A549 (cell line): ENCODE data around the gene PREX1. TPM values are rescaled to one million over a fixed set of nuclear protein-coding genes. Genes with fewer than 3 reads are reported as not detected.

Experiments
- ATAC-seq, 2 experiments: fragments of 200-7000 bp in 1 of 2; fragments of >200 bp in 1 of 2; cut with Nextera tagmentation in 1 of 2; cut with Tn5 transposase in 1 of 2; 3 replicates each; pipeline versions ENCODE4 v1.8.0 to v1.9.1; 2018 to 2020; ENCODE audit warnings: mild to moderate bottlenecking in 1 of 2, moderate library complexity in 1 of 2
- CTCF ChIA-PET: fragments of 300-600 bp; sonication (Branson Sonifier 250); formaldehyde crosslinking; extraction: SDS; loops from one replicate; lab custom pipeline; 2021; ENCODE audit warnings: antibody characterized with exemption, inconsistent platforms; lab: Yijun Ruan, JAX
- POLR2A ChIA-PET: fragments of 350-600 bp; formaldehyde crosslinking; extraction: SDS; loops from one replicate; lab custom pipeline; 2021; ENCODE audit warnings: antibody characterized with exemption, inconsistent platforms; lab: Yijun Ruan, JAX
- DNase-seq, 2 experiments: peaks; one replicate each; pipeline versions ENCODE4 v3.0.0 to v3.0.0-alpha.2; 2011 to 2016; ENCODE audit warnings: low read depth in 1 of 2, low spot score in 1 of 2
- FAIRE-seq: peaks from 2 replicates; lab custom pipeline; 2011; peaks lifted over from hg19 to GRCh38; lab: Jason Lieb, UNC
- H3K27ac ChIP-seq, 2 experiments: fragments of >200 bp; sonication (Bioruptor Twin); formaldehyde crosslinking; 3 replicates each; pipeline ENCODE4 v1.5.1; 2016 to 2017
- H3K4me1 ChIP-seq: fragments of >200 bp; sonication (Bioruptor Twin); formaldehyde crosslinking; 3 replicates; pipeline ENCODE4 v1.6.1; 2016
- H3K4me2 ChIP-seq: fragments of >200 bp; sonication (Bioruptor Twin); formaldehyde crosslinking; 3 replicates; pipeline ENCODE4 v1.6.1; 2016
- H3K4me3 ChIP-seq: fragments of >200 bp; sonication (Bioruptor Twin); formaldehyde crosslinking; 3 replicates; pipeline ENCODE4 v1.5.1; 2016
- H3K9me3 ChIP-seq: fragments of >200 bp; sonication (Bioruptor Twin); formaldehyde crosslinking; 3 replicates; pipeline ENCODE4 v1.6.1; 2016
- CBX2 ChIP-seq: fragments of 200-600 bp; sonication (generic); IDR thresholded peaks from 2 replicates; pipeline ENCODE4 v1.6.1; 2016; ENCODE audit warnings: low read depth, mild to moderate bottlenecking, borderline replicate concordance
- CEBPB ChIP-seq, 2 experiments: fragments of >200 bp in 1 of 2; sonication (Bioruptor Twin) in 1 of 2; formaldehyde crosslinking in 1 of 2; IDR thresholded peaks; 2 replicates each; pipeline ENCODE4 v1.6.1; 2012 to 2016
- FOSB ChIP-seq: fragments of 250-450 bp; sonication (Bioruptor Pico); IDR thresholded peaks from 2 replicates; pipeline ENCODE4 v1.5.0; 2020; ENCODE audit warnings: mild to moderate bottlenecking, moderate library complexity
- HEYL ChIP-seq: fragments of 250-450 bp; sonication (Bioruptor Pico); IDR thresholded peaks from 2 replicates; pipeline ENCODE4 v1.8.0; 2021; ENCODE audit warnings: mild to moderate bottlenecking, moderate library complexity
- HOXB13 ChIP-seq: fragments of 250-450 bp; sonication (Bioruptor Pico); IDR thresholded peaks from 2 replicates; pipeline ENCODE4 v1.5.0; 2020; ENCODE audit warnings: low read depth, mild to moderate bottlenecking, moderate library complexity
- HOXB5 ChIP-seq: fragments of 250-450 bp; sonication (Bioruptor Pico); IDR thresholded peaks from 2 replicates; pipeline ENCODE4 v1.5.0; 2020; ENCODE audit warnings: mild to moderate bottlenecking, moderate library complexity
- KDM1A ChIP-seq: fragments of 200-600 bp; sonication (generic); IDR thresholded peaks from 2 replicates; pipeline ENCODE4 v1.6.1; 2016; ENCODE audit warnings: low read depth, mild to moderate bottlenecking
- KDM5A ChIP-seq: fragments of 200-600 bp; sonication (generic); IDR thresholded peaks from 2 replicates; pipeline ENCODE4 v1.6.1; 2016; ENCODE audit warnings: antibody characterized with exemption, mild to moderate bottlenecking
- MAFK ChIP-seq: fragments of 450-650 bp; IDR thresholded peaks from 2 replicates; pipeline ENCODE4 v1.6.1; 2014; ENCODE audit not compliant: partially characterized antibody
- NPAS2 ChIP-seq: fragments of 250-450 bp; sonication (Bioruptor Pico); IDR thresholded peaks from 2 replicates; pipeline ENCODE4 v1.8.0; 2022; ENCODE audit warnings: mild to moderate bottlenecking, moderate library complexity, borderline replicate concordance
- PHF8 ChIP-seq: fragments of 200-600 bp; sonication (generic); IDR thresholded peaks from 2 replicates; pipeline ENCODE4 v1.6.1; 2016; ENCODE audit warnings: low read depth, mild to moderate bottlenecking, antibody characterized with exemption, moderate library complexity, borderline replicate concordance
- POLR2A ChIP-seq: IDR thresholded peaks from 2 replicates; pipeline ENCODE4 v1.6.1; 2012; ENCODE audit warnings: mild to moderate bottlenecking, low read length
- RCOR1 ChIP-seq: fragments of 150-350 bp; IDR thresholded peaks from 2 replicates; pipeline ENCODE4 v1.6.1; 2014; ENCODE audit warnings: antibody characterized with exemption, low read length, low read depth
- RFX5 ChIP-seq: fragments of 450-650 bp; IDR thresholded peaks from 2 replicates; pipeline ENCODE4 v1.7.1; 2014; ENCODE audit warnings: antibody characterized with exemption, mild to moderate bottlenecking, moderate library complexity
- RNF2 ChIP-seq: fragments of 200-600 bp; sonication (generic); IDR thresholded peaks from 2 replicates; pipeline ENCODE4 v1.6.1; 2016; ENCODE audit warnings: low read depth, mild to moderate bottlenecking, antibody characterized with exemption, moderate library complexity, borderline replicate concordance
- SMC3 ChIP-seq: fragments of >200 bp; sonication (Bioruptor Twin); formaldehyde crosslinking; IDR thresholded peaks from 3 replicates; pipeline ENCODE4 v1.6.1; 2018; ENCODE audit warnings: inconsistent platforms
- SREBF2 ChIP-seq: fragments of 450-650 bp; IDR thresholded peaks from 2 replicates; pipeline ENCODE4 v1.6.1; 2014; ENCODE audit warnings: mild to moderate bottlenecking, moderate library complexity
- TP53 ChIP-seq: fragments of 250-450 bp; sonication (Bioruptor Pico); IDR thresholded peaks from 2 replicates; pipeline ENCODE4 v1.5.0; 2021; ENCODE audit warnings: mild to moderate bottlenecking, moderate library complexity
- ZC3H11A ChIP-seq: fragments of 450-650 bp; IDR thresholded peaks from 2 replicates; pipeline ENCODE4 v1.6.1; 2014; ENCODE audit warnings: antibody characterized with exemption, mild to moderate bottlenecking
- ZNF302 ChIP-seq: fragments of 250-450 bp; sonication (Bioruptor Pico); IDR thresholded peaks from 2 replicates; pipeline ENCODE4 v1.9.0; 2021; ENCODE audit warnings: inconsistent platforms, mild to moderate bottlenecking, moderate library complexity
- WGBS: methylation state at CpG from one replicate; pipeline ENCODE4 v1.1.6; 2017; ENCODE audit errors: missing lambda C conversion rate; 5-methylcytosine and 5-hydroxymethylcytosine counted together
- polyA plus RNA-seq, 4 experiments: library from polyadenylated mRNA; depleted of rRNA in 3 of 4; stranded (reverse); fragments of >200 nt; fragmentation: RNase III in 1 of 4; extraction: RNeasy Plus Mini Kit Qiagen cat#74134 plus additional on column Dnase treatment in 1 of 4; gene quantifications; 2 replicates in 3 of 4; 3 replicates in 1 of 4; pipeline ENCODE4 v1.2.3, GENCODE V29; 2011 to 2017
- TF ChIP-seq, protein P1 (sequence below): fragments of >200 bp; sonication (Bioruptor Twin); formaldehyde crosslinking; IDR thresholded peaks from 3 replicates; pipeline ENCODE4 v1.6.1; 2016
- TF ChIP-seq, protein P2 (sequence below): IDR thresholded peaks from 2 replicates; pipeline ENCODE4 v1.6.1; 2012; ENCODE audit warnings: low read depth, borderline replicate concordance
- TF ChIP-seq, protein P3 (sequence below): fragments of 250-450 bp; sonication (Bioruptor Pico); IDR thresholded peaks from 2 replicates; pipeline ENCODE4 v1.5.0; 2020; ENCODE audit warnings: low read depth, mild to moderate bottlenecking, moderate library complexity
- TF ChIP-seq, protein P4 (sequence below): IDR thresholded peaks from 2 replicates; pipeline ENCODE4 v1.6.1; 2012

Gene PREX1
- polyA plus RNA-seq, 2 of the 4 experiments (the other 2 are of a cell fraction) = 3.6 to 4.2 TPM

DNA sequence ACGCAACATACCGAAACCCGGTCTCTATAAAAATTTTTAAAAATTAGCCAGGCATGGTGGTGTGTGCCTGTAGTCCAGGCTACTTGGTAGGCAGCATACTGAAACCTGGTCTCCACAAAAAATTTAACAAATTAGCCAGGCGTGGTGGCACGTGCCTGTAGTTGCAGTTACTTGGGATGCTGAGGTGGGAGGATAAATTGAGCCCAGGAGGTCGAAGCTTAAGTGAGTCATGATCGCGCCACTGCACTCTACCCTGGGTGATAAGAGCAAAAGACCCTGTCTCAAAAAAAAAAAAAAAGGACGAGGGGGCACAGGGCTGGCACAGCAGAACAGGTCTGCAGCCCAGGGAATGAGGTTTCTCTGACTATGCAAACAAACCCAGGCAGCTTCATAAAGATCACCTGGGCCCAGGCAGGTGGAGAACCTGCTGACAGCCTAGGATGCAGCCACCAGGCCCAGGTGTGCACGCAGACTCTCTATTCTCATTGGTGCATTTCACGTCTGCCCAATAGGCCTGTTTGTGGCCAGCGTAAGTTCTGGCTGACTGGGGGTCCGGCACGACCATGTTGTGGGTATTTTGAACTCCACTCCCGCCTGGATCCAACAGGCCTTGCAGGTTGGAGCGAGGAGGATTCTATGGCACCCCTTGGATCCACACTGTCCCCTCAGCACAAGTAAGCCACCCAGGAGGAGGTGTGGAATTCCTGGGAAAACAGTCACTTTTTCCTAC lies 204.5 kb downstream of the PREX1 start:
- CTCF ChIA-PET = interaction anchor here (0.6 to 9.7 kb wide), 6 partner anchors 9 to 960 kb away, joined by 3 to 232 read pairs (median 5); no protein-coding TSS in a partner anchor
- H3K4me2 ChIP-seq = no peak overlapping the region
- no peak for DNase-seq
- H3K9me3 ChIP-seq = no peaks in the 10 kb centered on the region
- H3K4me1 ChIP-seq = peaks cover 28% of the 10 kb centered on the region
- H3K4me3 ChIP-seq = no peak overlapping the region
- H3K27ac ChIP-seq = no peak overlapping the region
- no peak for TF ChIP-seq KDM5A
- no peak for TF ChIP-seq HOXB13
- no peak for TF ChIP-seq NPAS2
- TF ChIP-seq SMC3 = no peak
- TF ChIP-seq SREBF2 = no peak
- TF ChIP-seq RCOR1 = no peak
- no peak for TF ChIP-seq FOSB (CRISPR knock-in tag)
- no peak for TF ChIP-seq RFX5
- TF ChIP-seq HOXB5 = no peak
- TF ChIP-seq, protein P1, sequence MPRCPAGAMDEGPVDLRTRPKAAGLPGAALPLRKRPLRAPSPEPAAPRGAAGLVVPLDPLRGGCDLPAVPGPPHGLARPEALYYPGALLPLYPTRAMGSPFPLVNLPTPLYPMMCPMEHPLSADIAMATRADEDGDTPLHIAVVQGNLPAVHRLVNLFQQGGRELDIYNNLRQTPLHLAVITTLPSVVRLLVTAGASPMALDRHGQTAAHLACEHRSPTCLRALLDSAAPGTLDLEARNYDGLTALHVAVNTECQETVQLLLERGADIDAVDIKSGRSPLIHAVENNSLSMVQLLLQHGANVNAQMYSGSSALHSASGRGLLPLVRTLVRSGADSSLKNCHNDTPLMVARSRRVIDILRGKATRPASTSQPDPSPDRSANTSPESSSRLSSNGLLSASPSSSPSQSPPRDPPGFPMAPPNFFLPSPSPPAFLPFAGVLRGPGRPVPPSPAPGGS = no peak
- no peak for FAIRE-seq
- POLR2A ChIA-PET = no interaction called here
- WGBS = 87% methylated on average over 16 of the region's 16 CpGs
- ATAC-seq = no peak

DNA sequence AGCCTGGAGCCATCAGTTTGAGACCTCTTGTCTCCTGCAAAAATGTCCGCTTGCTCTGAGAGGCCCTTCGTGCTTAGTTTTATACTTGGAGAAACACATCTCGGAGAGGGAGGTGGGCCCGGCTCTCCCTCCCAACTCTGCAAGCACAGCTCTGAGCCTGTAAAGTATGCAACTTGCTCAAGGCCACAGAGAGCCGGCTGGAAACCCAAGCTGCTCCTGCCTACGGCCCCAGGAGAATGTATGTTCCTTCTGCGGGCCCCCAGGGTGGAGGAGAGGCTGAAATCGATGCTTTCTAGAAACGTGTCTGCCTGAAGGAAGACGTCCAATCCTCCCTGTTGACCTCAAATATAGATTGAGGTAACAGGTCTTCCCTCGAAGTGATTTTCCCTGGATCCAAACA lies 205.4 kb downstream of the PREX1 start:
- ChIA-PET CTCF (interaction anchor here (0.9 to 9.7 kb wide), 20 partner anchors 8 to 960 kb away, joined by 3 to 232 read pairs (median 18); partner anchors contain the start of gene SULF2), POLR2A (no interaction called here)
- Histone ChIP-seq H3K4me2 (no peak overlapping the region), H3K4me1 (peaks cover 28% of the 10 kb centered on the region), H3K9me3 (no peaks in the 10 kb centered on the region), H3K27ac (peak overlapping the region in 1 of 2 experiments; percentile 29; a peak in 1 of 6 replicates), H3K4me3 (no peak overlapping the region)
- no peak for FAIRE-seq
- no peak for ATAC-seq
- DNase-seq = no peak
- WGBS = 79% methylated on average over 11 of the region's 11 CpGs
- TF ChIP-seq CEBPB (IDR thresholded peaks at IDR 0.05) (no peak), ZC3H11A (no peak), PHF8 (no peak), POLR2A (no peak), HOXB13 (no peak), SMC3 (no peak), KDM1A (no peak), CBX2 (no peak), HEYL (CRISPR knock-in tag) (no peak), TP53 (no peak), MAFK (no peak), ZNF302 (CRISPR knock-in tag) (no peak), RNF2 (no peak), SREBF2 (no peak)
- TF ChIP-seq, protein P2, sequence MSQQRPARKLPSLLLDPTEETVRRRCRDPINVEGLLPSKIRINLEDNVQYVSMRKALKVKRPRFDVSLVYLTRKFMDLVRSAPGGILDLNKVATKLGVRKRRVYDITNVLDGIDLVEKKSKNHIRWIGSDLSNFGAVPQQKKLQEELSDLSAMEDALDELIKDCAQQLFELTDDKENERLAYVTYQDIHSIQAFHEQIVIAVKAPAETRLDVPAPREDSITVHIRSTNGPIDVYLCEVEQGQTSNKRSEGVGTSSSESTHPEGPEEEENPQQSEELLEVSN = no peak
- TF ChIP-seq, protein P3, sequence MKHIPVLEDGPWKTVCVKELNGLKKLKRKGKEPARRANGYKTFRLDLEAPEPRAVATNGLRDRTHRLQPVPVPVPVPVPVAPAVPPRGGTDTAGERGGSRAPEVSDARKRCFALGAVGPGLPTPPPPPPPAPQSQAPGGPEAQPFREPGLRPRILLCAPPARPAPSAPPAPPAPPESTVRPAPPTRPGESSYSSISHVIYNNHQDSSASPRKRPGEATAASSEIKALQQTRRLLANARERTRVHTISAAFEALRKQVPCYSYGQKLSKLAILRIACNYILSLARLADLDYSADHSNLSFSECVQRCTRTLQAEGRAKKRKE (CRISPR knock-in tag) = no peak
- TF ChIP-seq, protein P4, sequence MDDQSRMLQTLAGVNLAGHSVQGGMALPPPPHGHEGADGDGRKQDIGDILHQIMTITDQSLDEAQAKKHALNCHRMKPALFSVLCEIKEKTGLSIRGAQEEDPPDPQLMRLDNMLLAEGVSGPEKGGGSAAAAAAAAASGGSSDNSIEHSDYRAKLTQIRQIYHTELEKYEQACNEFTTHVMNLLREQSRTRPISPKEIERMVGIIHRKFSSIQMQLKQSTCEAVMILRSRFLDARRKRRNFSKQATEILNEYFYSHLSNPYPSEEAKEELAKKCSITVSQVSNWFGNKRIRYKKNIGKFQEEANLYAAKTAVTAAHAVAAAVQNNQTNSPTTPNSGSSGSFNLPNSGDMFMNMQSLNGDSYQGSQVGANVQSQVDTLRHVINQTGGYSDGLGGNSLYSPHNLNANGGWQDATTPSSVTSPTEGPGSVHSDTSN = no peak
